Testis (tissue), 2 donors: Measurements from ENCODE around the gene TSLP.

Experiments used
- CTCF ChIP-seq, 3 experiments: fragments of 450-650 bp in 2 of 3; fragments of 200-600 bp in 1 of 3; sonication (generic) in 1 of 3; IDR thresholded peaks; one replicate each; pipeline ENCODE4 v1.5.1; 2016 to 2019; ENCODE audit warnings: antibody characterized with exemption in 3 of 3, mild to moderate bottlenecking in 2 of 3, moderate library complexity in 1 of 3
- POLR2A ChIP-seq: fragments of 450-650 bp; IDR thresholded peaks from one replicate; pipeline ENCODE4 v1.6.1; 2017; ENCODE audit warnings: antibody characterized with exemption, mild to moderate bottlenecking, moderate library complexity

GRCh38 chr5:111079846-111080245 is 8.3 kb downstream of the TSLP start:
- no peak for TF ChIP-seq CTCF (IDR thresholded peaks at IDR 0.05)
- no peak for TF ChIP-seq POLR2A
